Measurements from ENCODE around the gene USP17L22.
"Not testable (repeated sequence)": the region's sequence is repeated elsewhere in the genome, so short reads cannot be mapped to it uniquely, and the experiment has no call there.

Gene USP17L22, protein sequence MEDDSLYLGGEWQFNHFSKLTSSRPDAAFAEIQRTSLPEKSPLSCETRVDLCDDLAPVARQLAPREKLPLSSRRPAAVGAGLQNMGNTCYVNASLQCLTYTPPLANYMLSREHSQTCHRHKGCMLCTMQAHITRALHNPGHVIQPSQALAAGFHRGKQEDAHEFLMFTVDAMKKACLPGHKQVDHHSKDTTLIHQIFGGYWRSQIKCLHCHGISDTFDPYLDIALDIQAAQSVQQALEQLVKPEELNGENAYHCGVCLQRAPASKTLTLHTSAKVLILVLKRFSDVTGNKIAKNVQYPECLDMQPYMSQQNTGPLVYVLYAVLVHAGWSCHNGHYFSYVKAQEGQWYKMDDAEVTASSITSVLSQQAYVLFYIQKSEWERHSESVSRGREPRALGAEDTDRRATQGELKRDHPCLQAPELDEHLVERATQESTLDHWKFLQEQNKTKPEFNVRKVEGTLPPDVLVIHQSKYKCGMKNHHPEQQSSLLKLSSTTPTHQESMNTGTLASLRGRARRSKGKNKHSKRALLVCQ

DNA sequence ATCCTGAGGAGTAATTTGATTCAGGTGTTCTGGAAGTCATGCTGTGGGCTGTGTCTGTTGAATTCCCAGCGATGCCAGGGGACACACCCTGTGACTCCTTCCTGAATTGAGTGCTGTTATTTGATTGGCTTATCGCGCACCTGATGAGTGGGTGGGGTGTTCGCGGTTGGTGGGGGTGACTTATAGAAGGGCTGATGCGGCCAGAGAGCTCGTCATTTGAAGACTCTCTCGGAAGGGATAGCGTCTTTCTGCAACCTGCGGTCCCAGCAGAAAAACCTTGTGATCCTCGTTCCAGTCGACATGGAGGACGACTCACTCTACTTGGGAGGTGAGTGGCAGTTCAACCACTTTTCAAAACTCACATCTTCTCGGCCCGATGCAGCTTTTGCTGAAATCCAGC is at the start of gene USP17L22:
TSS of gene USP17L22 (plus strand) at position 301 of the 400 bp plus-strand sequence. CDS start at position 301, 0 bp downstream.
- H3K9me3 ChIP-seq (ENCODE audit: control insufficient read depth in 1 of 2, low read length in 2 of 2); H3K27me3 ChIP-seq (ENCODE audit: low read depth, low read length); H3K36me3 ChIP-seq (ENCODE audit: control insufficient read depth in 1 of 2, insufficient read depth in 2 of 2, low read length in 2 of 2); H3K27ac ChIP-seq (ENCODE audit: low read length); H3K4me3 ChIP-seq (ENCODE audit: low read depth in 1 of 2, low read length in 2 of 2); H3K4me1 ChIP-seq (ENCODE audit: control insufficient read depth in 1 of 2, insufficient read depth in 2 of 2, low read length in 2 of 2): not testable (repeated sequence)

DNA sequence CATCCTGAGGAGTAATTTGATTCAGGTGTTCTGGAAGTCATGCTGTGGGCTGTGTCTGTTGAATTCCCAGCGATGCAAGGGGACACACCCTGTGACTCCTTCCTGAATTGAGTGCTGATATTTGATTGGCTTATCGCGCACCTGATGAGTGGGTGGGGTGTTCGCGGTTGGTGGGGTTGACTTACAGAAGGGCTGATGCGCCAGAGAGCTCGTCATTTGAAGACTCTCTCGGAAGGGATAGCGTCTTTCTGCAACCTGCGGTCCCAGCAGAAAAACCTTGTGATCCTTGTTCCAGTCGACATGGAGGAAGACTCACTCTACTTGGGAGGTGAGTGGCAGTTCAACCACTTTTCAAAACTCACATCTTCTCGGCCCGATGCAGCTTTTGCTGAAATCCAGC is 47.6 kb upstream of the USP17L22 start, which contains the start of gene USP17L12:
TSS of gene USP17L12 (plus strand) at position 301 of the 400 bp plus-strand sequence. CDS start at position 301, 0 bp downstream.
- not testable (repeated sequence) for H3K36me3 ChIP-seq (ENCODE audit: control insufficient read depth in 1 of 2, insufficient read depth in 2 of 2, low read length in 2 of 2); H3K27ac ChIP-seq (ENCODE audit: low read length); H3K27me3 ChIP-seq (ENCODE audit: low read depth, low read length); H3K4me1 ChIP-seq (ENCODE audit: control insufficient read depth in 1 of 2, insufficient read depth in 2 of 2, low read length in 2 of 2); H3K4me3 ChIP-seq (ENCODE audit: low read depth in 1 of 2, low read length in 2 of 2); H3K9me3 ChIP-seq (ENCODE audit: control insufficient read depth in 1 of 2, low read length in 2 of 2)

DNA sequence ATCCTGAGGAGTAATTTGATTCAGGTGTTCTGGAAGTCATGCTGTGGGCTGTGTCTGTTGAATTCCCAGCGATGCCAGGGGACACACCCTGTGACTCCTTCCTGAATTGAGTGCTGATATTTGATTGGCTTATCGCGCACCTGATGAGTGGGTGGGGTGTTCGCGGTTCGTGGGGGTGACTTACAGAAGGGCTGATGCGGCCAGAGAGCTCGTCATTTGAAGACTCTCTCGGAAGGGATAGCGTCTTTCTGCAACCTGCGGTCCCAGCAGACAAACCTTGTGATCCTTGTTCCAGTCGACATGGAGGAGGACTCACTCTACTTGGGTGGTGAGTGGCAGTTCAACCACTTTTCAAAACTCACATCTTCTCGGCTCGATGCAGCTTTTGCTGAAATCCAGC is 42.8 kb upstream of the USP17L22 start, which contains the start of gene USP17L13:
TSS of gene USP17L13 (plus strand) at position 301 of the 400 bp plus-strand sequence. CDS start at position 301, 0 bp downstream.
- not testable (repeated sequence) for H3K27me3 ChIP-seq (ENCODE audit: low read depth, low read length); H3K4me1 ChIP-seq (ENCODE audit: control insufficient read depth in 1 of 2, insufficient read depth in 2 of 2, low read length in 2 of 2); H3K4me3 ChIP-seq (ENCODE audit: low read depth in 1 of 2, low read length in 2 of 2); H3K9me3 ChIP-seq (ENCODE audit: control insufficient read depth in 1 of 2, low read length in 2 of 2); H3K36me3 ChIP-seq (ENCODE audit: control insufficient read depth in 1 of 2, insufficient read depth in 2 of 2, low read length in 2 of 2); H3K27ac ChIP-seq (ENCODE audit: low read length)

DNA sequence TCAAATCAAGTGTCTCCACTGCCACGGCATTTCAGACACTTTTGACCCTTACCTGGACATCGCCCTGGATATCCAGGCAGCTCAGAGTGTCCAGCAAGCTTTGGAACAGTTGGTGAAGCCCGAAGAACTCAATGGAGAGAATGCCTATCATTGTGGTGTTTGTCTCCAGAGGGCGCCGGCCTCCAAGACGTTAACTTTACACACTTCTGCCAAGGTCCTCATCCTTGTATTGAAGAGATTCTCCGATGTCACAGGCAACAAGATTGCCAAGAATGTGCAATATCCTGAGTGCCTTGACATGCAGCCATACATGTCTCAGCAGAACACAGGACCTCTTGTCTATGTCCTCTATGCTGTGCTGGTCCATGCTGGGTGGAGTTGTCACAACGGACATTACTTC is 37.2 kb upstream of the USP17L22 start:
- not testable (repeated sequence) for H3K27ac ChIP-seq (ENCODE audit: low read length); H3K36me3 ChIP-seq (ENCODE audit: control insufficient read depth in 1 of 2, insufficient read depth in 2 of 2, low read length in 2 of 2); H3K4me1 ChIP-seq (ENCODE audit: control insufficient read depth in 1 of 2, insufficient read depth in 2 of 2, low read length in 2 of 2); H3K27me3 ChIP-seq (ENCODE audit: low read depth, low read length); H3K4me3 ChIP-seq (ENCODE audit: low read depth in 1 of 2, low read length in 2 of 2); H3K9me3 ChIP-seq (ENCODE audit: control insufficient read depth in 1 of 2, low read length in 2 of 2)

DNA sequence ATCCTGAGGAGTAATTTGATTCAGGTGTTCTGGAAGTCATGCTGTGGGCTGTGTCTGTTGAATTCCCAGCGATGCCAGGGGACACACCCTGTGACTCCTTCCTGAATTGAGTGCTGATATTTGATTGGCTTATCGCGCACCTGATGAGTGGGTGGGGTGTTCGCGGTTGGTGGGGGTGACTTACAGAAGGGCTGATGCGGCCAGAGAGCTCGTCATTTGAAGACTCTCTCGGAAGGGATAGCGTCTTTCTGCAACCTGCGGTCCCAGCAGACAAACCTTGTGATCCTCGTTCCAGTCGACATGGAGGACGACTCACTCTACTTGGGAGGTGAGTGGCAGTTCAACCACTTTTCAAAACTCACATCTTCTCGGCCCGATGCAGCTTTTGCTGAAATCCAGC is 33.3 kb upstream of the USP17L22 start, which contains the start of gene USP17L15:
TSS of gene USP17L15 (plus strand) at position 301 of the 400 bp plus-strand sequence. CDS start at position 301, 0 bp downstream.
- H3K9me3 ChIP-seq (ENCODE audit: control insufficient read depth in 1 of 2, low read length in 2 of 2); H3K27ac ChIP-seq (ENCODE audit: low read length); H3K4me1 ChIP-seq (ENCODE audit: control insufficient read depth in 1 of 2, insufficient read depth in 2 of 2, low read length in 2 of 2); H3K4me3 ChIP-seq (ENCODE audit: low read depth in 1 of 2, low read length in 2 of 2); H3K27me3 ChIP-seq (ENCODE audit: low read depth, low read length); H3K36me3 ChIP-seq (ENCODE audit: control insufficient read depth in 1 of 2, insufficient read depth in 2 of 2, low read length in 2 of 2): not testable (repeated sequence)

DNA sequence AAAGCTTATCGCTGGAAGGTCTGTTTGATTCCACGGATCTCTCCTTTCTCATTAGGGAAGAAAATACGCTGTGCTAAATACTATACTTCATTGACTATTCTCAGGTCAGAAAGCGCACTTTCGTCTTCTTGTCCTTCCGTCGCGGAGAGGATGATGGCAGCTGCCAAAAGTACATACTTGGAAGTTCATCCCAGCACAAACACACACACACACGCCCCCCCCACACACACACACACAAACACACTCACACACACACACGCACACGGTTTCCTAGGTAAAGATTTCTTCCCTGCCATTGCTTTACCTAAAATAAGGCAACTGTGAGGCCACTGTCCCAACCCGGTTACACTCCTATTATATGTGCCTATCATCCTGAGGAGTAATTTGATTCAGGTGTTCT is 29.0 kb upstream of the USP17L22 start:
- H3K9me3 ChIP-seq (ENCODE audit: control insufficient read depth in 1 of 2, low read length in 2 of 2); H3K27ac ChIP-seq (ENCODE audit: low read length); H3K27me3 ChIP-seq (ENCODE audit: low read depth, low read length); H3K36me3 ChIP-seq (ENCODE audit: control insufficient read depth in 1 of 2, insufficient read depth in 2 of 2, low read length in 2 of 2); H3K4me1 ChIP-seq (ENCODE audit: control insufficient read depth in 1 of 2, insufficient read depth in 2 of 2, low read length in 2 of 2); H3K4me3 ChIP-seq (ENCODE audit: low read depth in 1 of 2, low read length in 2 of 2): not testable (repeated sequence)

DNA sequence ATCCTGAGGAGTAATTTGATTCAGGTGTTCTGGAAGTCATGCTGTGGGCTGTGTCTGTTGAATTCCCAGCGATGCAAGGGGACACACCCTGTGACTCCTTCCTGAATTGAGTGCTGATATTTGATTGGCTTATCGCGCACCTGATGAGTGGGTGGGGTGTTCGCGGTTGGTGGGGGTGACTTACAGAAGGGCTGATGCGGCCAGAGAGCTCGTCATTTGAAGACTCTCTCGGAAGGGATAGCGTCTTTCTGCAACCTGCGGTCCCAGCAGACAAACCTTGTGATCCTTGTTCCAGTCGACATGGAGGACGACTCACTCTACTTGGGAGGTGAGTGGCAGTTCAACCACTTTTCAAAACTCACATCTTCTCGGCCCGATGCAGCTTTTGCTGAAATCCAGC is 23.8 kb upstream of the USP17L22 start, which contains the start of gene USP17L17:
TSS of gene USP17L17 (plus strand) at position 301 of the 400 bp plus-strand sequence. CDS start at position 301, 0 bp downstream.
- H3K9me3 ChIP-seq (ENCODE audit: control insufficient read depth in 1 of 2, low read length in 2 of 2); H3K4me1 ChIP-seq (ENCODE audit: control insufficient read depth in 1 of 2, insufficient read depth in 2 of 2, low read length in 2 of 2); H3K27ac ChIP-seq (ENCODE audit: low read length); H3K27me3 ChIP-seq (ENCODE audit: low read depth, low read length); H3K4me3 ChIP-seq (ENCODE audit: low read depth in 1 of 2, low read length in 2 of 2); H3K36me3 ChIP-seq (ENCODE audit: control insufficient read depth in 1 of 2, insufficient read depth in 2 of 2, low read length in 2 of 2): not testable (repeated sequence)

DNA sequence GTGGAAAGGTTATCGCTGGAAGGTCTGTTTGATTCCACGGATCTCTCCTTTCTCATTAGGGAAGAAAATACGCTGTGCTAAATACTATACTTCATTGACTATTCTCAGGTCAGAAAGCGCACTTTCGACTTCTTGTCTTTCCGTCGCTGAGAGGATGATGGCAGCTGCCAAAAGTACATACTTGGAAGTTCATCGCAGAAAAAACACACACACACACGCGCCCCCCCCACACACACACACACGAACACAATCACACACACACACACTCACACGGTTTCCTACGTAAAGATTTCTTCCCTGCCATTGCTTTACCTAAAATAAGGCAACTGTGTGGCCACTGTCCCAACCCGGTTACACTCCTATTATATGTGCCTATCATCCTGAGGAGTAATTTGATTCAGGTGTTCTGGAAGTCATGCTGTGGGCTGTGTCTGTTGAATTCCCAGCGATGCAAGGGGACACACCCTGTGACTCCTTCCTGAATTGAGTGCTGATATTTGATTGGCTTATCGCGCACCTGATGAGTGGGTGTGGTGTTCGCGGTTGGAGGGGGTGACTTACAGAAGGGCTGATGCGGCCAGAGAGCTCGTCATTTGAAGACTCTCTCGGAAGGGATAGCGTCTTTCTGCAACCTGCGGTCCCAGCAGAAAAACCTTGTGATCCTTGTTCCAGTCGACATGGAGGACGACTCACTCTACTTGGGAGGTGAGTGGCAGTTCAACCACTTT is 19.3 kb upstream of the USP17L22 start, which contains the start of gene USP17L18:
TSS of gene USP17L18 (plus strand) at position 678 of the 728 bp plus-strand sequence. CDS start at position 678, 0 bp downstream.
- not testable (repeated sequence) for H3K27ac ChIP-seq (ENCODE audit: low read length); H3K36me3 ChIP-seq (ENCODE audit: control insufficient read depth in 1 of 2, insufficient read depth in 2 of 2, low read length in 2 of 2); H3K4me3 ChIP-seq (ENCODE audit: low read depth in 1 of 2, low read length in 2 of 2)

DNA sequence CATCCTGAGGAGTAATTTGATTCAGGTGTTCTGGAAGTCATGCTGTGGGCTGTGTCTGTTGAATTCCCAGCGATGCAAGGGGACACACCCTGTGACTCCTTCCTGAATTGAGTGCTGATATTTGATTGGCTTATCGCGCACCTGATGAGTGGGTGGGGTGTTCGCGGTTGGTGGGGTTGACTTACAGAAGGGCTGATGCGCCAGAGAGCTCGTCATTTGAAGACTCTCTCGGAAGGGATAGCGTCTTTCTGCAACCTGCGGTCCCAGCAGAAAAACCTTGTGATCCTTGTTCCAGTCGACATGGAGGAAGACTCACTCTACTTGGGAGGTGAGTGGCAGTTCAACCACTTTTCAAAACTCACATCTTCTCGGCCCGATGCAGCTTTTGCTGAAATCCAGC is 14.3 kb upstream of the USP17L22 start, which contains the start of gene USP17L19:
TSS of gene USP17L19 (plus strand) at position 301 of the 400 bp plus-strand sequence. CDS start at position 301, 0 bp downstream.
- H3K4me1 ChIP-seq (ENCODE audit: control insufficient read depth in 1 of 2, insufficient read depth in 2 of 2, low read length in 2 of 2); H3K4me3 ChIP-seq (ENCODE audit: low read depth in 1 of 2, low read length in 2 of 2); H3K9me3 ChIP-seq (ENCODE audit: control insufficient read depth in 1 of 2, low read length in 2 of 2); H3K36me3 ChIP-seq (ENCODE audit: control insufficient read depth in 1 of 2, insufficient read depth in 2 of 2, low read length in 2 of 2); H3K27ac ChIP-seq (ENCODE audit: low read length); H3K27me3 ChIP-seq (ENCODE audit: low read depth, low read length): not testable (repeated sequence)

More for the DNA sequence above, 19.3 kb upstream of the USP17L22 start, which contains the start of gene USP17L18:
- H3K4me1 ChIP-seq (ENCODE audit: control insufficient read depth in 1 of 2, insufficient read depth in 2 of 2, low read length in 2 of 2); H3K27me3 ChIP-seq (ENCODE audit: low read depth, low read length); H3K9me3 ChIP-seq (ENCODE audit: control insufficient read depth in 1 of 2, low read length in 2 of 2): not testable (repeated sequence)

DNA sequence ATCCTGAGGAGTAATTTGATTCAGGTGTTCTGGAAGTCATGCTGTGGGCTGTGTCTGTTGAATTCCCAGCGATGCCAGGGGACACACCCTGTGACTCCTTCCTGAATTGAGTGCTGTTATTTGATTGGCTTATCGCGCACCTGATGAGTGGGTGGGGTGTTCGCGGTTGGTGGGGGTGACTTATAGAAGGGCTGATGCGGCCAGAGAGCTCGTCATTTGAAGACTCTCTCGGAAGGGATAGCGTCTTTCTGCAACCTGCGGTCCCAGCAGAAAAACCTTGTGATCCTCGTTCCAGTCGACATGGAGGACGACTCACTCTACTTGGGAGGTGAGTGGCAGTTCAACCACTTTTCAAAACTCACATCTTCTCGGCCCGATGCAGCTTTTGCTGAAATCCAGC is 9.6 kb upstream of the USP17L22 start, which contains the start of gene USP17L20:
TSS of gene USP17L20 (plus strand) at position 301 of the 400 bp plus-strand sequence. CDS start at position 301, 0 bp downstream.
- H3K4me1 ChIP-seq (ENCODE audit: control insufficient read depth in 1 of 2, insufficient read depth in 2 of 2, low read length in 2 of 2); H3K27me3 ChIP-seq (ENCODE audit: low read depth, low read length); H3K4me3 ChIP-seq (ENCODE audit: low read depth in 1 of 2, low read length in 2 of 2); H3K9me3 ChIP-seq (ENCODE audit: control insufficient read depth in 1 of 2, low read length in 2 of 2); H3K36me3 ChIP-seq (ENCODE audit: control insufficient read depth in 1 of 2, insufficient read depth in 2 of 2, low read length in 2 of 2); H3K27ac ChIP-seq (ENCODE audit: low read length): not testable (repeated sequence)

DNA sequence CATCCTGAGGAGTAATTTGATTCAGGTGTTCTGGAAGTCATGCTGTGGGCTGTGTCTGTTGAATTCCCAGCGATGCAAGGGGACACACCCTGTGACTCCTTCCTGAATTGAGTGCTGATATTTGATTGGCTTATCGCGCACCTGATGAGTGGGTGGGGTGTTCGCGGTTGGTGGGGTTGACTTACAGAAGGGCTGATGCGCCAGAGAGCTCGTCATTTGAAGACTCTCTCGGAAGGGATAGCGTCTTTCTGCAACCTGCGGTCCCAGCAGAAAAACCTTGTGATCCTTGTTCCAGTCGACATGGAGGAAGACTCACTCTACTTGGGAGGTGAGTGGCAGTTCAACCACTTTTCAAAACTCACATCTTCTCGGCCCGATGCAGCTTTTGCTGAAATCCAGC is 4.8 kb upstream of the USP17L22 start, which contains the start of gene USP17L21:
TSS of gene USP17L21 (plus strand) at position 301 of the 400 bp plus-strand sequence. CDS start at position 301, 0 bp downstream.
- not testable (repeated sequence) for H3K36me3 ChIP-seq (ENCODE audit: control insufficient read depth in 1 of 2, insufficient read depth in 2 of 2, low read length in 2 of 2); H3K27ac ChIP-seq (ENCODE audit: low read length); H3K27me3 ChIP-seq (ENCODE audit: low read depth, low read length); H3K4me3 ChIP-seq (ENCODE audit: low read depth in 1 of 2, low read length in 2 of 2); H3K4me1 ChIP-seq (ENCODE audit: control insufficient read depth in 1 of 2, insufficient read depth in 2 of 2, low read length in 2 of 2); H3K9me3 ChIP-seq (ENCODE audit: control insufficient read depth in 1 of 2, low read length in 2 of 2)

All from muscle layer of duodenum (tissue), 2 donors.